ENCODE data around the gene MLPH. TPM values are rescaled to one million over a fixed set of nuclear protein-coding genes. Genes with fewer than 3 reads are reported as not detected.

The MLPH gene
- total RNA-seq, 1 donor from 2014 or later, result 7.3 TPM

GRCh38 chr2:237564526-237565131 lies 77.6 kb downstream of the MLPH start:
- DNase-seq (ENCODE audit: low spot score), result no peak

- DNase-seq (ENCODE audit: low spot score), result no peak
Measured at GRCh38 chr2:237565974-237566373, 78.9 kb downstream of the MLPH start.

- DNase-seq (ENCODE audit: low spot score), result no peak
Measured at GRCh38 chr2:237566401-237567235, 79.6 kb downstream of the MLPH start, which contains the start of gene PRLH. Gene PRLH (plus strand): TSS chr2:237566574. CDS start chr2:237566574, 0 bp downstream.

- DNase-seq (ENCODE audit: low spot score), result peak; percentile 79
Measured at GRCh38 chr2:237567276-237568029, 80.4 kb downstream of the MLPH start.

GRCh38 chr2:237568121-237568660 lies 81.1 kb downstream of the MLPH start:
- no peak for DNase-seq (ENCODE audit: low spot score)

- no peak for DNase-seq (ENCODE audit: low spot score)
Measured at GRCh38 chr2:237569041-237569440, 82.0 kb downstream of the MLPH start.

GRCh38 chr2:237569896-237570295 lies 82.8 kb downstream of the MLPH start:
- no peak for DNase-seq (ENCODE audit: low spot score)

- no peak for DNase-seq (ENCODE audit: low spot score)
Measured at GRCh38 chr2:237570776-237571335, 83.8 kb downstream of the MLPH start.

- no peak for DNase-seq (ENCODE audit: low spot score)
Measured at GRCh38 chr2:237571551-237571950, 84.5 kb downstream of the MLPH start.

GRCh38 chr2:237572021-237572741 lies 85.1 kb downstream of the MLPH start:
- DNase-seq (ENCODE audit: low spot score), result peak; percentile 96

GRCh38 chr2:237572742-237573101 lies 85.7 kb downstream of the MLPH start:
- DNase-seq (ENCODE audit: low spot score), result no peak

GRCh38 chr2:237573721-237574415 lies 86.8 kb downstream of the MLPH start:
- no peak for DNase-seq (ENCODE audit: low spot score)

- DNase-seq (ENCODE audit: low spot score), result no peak
Measured at GRCh38 chr2:237574467-237574866, 87.4 kb downstream of the MLPH start.

GRCh38 chr2:237574894-237575868 lies 88.1 kb downstream of the MLPH start:
- no peak for DNase-seq (ENCODE audit: low spot score)

GRCh38 chr2:237575869-237576862 lies 89.1 kb downstream of the MLPH start:
- no peak for DNase-seq (ENCODE audit: low spot score)

GRCh38 chr2:237576974-237577373 lies 89.9 kb downstream of the MLPH start:
- DNase-seq (ENCODE audit: low spot score), result no peak

GRCh38 chr2:237577458-237577857 lies 90.4 kb downstream of the MLPH start:
- DNase-seq (ENCODE audit: low spot score), result no peak
